SK-N-SH (cell line): Measurements from ENCODE around the gene SSBP2.

Experiments used
- CTCF ChIP-seq: fragments of 200-600 bp; sonication (generic); IDR thresholded peaks from 2 replicates; pipeline ENCODE4 v1.6.1; 2017; ENCODE audit warnings: antibody characterized with exemption, mild to moderate bottlenecking, moderate library complexity
- NFIC ChIP-seq: IDR thresholded peaks from 2 replicates; pipeline ENCODE4 v1.4.0; 2012; ENCODE audit warnings: borderline replicate concordance
- PBX3 ChIP-seq: IDR thresholded peaks from 2 replicates; pipeline ENCODE4; 2012
- SIN3A ChIP-seq: IDR thresholded peaks from 2 replicates; pipeline ENCODE4 v1.6.1; 2012; ENCODE audit warnings: low read depth, mild to moderate bottlenecking, low read length, moderate library complexity, borderline replicate concordance

- no peak for TF ChIP-seq CTCF
- TF ChIP-seq NFIC = no peak
- no peak for TF ChIP-seq SIN3A
- TF ChIP-seq PBX3 = no peak
Observed at GRCh38 chr5:81554647-81555046, 196.2 kb downstream of the SSBP2 start.
